Activated CD4-positive, alpha-beta T cell treated with anti-CD3 and anti-CD28 coated beads for 4 hours (primary cell): ENCODE measurements around the gene ZNF519.
"Not testable (repeated sequence)": the region's sequence is repeated elsewhere in the genome, so short reads cannot be mapped to it uniquely, and the experiment has no call there.

Experiments
- DNase-seq, 2 donors: peaks; one replicate each; pipeline ENCODE4 v3.0.0-alpha.2; 2020

Gene ZNF519

DNA sequence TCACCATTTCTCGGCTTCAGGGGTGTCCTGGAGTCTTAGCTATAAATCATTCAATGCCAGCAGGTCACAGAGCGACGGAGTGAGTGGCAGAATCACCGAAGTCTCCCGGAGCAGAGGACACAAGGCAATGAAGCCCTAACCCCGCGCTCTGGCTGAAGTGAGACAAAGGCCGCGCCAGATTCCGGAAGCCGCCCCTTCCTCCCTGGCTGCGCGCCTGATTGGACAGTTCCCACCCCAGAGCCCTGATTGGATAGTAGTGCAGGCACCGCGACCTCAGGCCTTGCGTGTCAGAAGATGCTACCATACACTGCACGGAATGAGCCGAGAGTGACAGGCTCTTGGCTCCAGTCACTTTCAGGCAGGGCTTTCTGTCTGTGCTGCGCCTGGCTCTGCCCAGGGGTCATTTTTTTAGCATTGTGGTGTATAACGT, at the start of gene ZNF519:
ZNF519 (minus strand) TSS at position 165 of the 430 bp plus-strand sequence; CDS start at position 7, 158 bp downstream.
- DNase-seq = peak; percentile 81 to 84

DNA sequence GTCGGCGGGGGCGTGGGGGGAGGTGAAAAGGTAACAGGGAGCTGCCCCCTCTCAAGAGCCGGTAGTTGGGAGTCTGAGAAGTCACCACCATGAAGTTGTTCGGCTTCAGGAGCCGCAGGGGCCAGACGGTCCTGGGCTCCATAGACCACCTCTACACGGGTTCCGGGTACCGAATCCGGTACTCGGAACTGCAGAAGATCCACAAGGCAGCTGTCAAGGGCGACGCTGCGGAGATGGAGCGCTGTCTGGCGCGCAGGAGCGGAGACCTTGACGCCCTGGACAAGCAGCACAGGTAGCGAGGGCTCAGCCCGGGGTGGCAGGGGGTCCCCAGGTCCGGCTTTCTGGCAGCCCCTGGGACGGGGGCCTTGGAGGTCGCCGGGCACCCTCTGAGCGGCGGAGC, 47.1 kb upstream of the ZNF519 start:
- peak in 1 of 2 donors; percentile 13 for DNase-seq

DNA sequence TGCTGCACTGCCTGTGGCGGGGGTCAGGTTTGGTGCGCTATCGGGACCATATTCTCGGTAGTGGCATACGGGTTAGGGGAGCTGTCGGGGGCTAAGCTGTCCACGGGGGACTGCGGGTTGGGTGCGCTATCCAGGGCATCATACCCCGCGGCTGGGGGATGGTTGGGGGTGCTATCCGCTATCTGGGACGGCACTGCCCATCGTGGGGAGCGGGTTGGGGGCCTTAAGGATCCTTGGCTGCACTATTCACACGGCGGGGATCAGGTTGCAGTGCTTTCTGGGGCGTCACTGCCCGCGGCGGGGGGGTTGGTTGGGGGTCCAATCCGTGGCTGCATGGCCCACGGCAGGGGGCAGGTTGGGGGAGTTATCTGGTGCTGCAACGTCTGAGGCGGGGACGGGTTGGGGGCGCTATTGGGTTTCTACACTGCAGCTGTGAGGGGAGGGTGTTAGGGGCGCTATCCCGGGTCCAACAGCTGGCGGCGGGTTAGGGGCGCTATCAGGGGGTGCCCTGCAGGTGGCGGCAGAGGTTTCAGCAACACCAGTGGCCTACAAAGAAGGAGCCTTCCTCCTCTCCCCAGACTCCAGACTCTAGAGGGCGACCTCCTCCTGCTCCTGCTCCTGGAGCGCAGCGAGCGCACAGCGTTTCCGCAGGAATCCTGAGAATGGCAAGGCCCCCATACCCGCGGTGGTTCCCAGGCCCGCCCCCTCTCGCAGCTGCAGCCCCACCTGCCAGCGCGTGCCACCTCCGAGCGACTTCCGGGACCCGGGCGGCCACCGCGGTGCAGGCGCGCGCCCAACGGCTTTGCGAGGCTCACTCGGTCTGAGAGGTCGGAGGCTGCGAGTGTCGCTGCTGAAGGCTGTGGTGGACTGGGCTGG, 46.3 kb upstream of the ZNF519 start:
- peak; percentile 67 to 73 for DNase-seq

DNA sequence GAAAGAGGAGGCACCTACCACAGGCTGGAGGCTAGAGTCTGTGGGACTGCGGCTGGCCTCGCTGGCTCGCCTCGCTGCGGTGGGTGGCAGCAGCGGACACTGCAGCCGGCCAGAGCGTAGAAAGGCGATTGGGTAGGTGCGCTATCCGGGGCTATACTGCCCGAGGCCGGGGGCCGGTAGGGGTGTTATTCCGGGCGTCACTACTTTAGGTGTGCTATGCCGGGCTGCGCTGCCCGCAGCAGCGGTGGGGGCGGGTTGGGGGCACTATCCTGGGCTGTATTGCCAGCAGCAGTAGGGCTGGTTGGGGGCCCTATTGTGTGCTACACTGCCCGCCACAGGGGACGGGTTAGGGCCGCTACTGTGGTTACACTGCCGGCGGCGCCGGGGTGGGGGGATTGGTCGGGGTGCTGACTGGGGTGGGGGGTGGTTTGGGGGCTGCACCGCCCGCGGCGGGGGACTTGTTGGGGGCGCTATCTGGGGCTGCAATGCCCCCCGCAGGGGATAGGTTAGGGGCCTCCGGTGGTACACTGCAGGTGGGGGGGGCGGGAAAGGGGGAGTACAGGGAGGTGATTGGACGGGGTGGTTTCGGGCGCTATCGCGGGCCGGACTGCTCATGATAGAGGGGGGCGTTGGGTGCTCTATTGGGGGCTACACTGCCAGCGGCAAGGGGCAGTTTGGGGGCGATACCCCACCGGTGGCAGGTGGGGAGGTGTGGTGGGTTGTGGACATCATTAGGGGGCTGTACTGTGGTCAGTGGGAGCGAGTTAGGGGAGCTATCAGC, 45.5 kb upstream of the ZNF519 start:
- DNase-seq = not testable (repeated sequence)

DNA sequence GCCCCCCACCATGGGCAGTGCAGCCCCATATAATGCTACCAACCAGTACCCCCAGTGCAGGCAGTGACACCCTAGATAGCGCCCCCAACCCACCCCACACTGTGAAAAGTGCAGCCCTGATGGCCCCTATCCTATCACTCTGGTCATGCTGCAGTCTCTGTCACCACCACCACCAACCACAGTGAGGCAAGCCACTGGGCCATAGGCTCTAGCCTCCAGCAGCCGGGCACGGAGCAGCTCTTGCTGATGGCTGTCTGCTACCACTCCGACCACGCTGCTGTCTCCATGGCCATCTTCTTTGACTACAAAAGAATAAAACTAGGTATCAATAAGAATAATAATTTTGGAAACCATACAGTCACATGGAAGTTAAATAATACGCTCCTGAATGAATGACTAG, 43.2 kb upstream of the ZNF519 start:
- not testable (repeated sequence) for DNase-seq

DNA sequence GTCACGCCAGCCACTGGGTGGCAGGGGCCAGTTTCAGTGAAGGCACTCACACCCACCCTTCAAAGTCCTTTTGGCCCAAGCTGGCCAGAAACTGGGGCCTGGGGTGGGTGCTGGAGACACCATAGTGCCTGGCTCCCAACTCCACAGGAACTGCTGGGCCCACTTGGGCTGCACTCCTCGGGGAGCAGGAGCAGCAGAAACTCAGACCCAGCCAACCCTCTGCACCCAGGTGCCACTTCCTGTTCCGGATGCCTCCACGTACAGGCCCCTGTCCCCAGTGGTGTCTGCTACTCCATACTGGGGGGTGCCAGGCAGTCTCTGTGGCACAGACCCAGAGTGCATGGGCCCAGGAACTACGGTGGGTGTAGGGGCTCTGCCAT, 42.5 kb upstream of the ZNF519 start:
- no peak for DNase-seq

DNA sequence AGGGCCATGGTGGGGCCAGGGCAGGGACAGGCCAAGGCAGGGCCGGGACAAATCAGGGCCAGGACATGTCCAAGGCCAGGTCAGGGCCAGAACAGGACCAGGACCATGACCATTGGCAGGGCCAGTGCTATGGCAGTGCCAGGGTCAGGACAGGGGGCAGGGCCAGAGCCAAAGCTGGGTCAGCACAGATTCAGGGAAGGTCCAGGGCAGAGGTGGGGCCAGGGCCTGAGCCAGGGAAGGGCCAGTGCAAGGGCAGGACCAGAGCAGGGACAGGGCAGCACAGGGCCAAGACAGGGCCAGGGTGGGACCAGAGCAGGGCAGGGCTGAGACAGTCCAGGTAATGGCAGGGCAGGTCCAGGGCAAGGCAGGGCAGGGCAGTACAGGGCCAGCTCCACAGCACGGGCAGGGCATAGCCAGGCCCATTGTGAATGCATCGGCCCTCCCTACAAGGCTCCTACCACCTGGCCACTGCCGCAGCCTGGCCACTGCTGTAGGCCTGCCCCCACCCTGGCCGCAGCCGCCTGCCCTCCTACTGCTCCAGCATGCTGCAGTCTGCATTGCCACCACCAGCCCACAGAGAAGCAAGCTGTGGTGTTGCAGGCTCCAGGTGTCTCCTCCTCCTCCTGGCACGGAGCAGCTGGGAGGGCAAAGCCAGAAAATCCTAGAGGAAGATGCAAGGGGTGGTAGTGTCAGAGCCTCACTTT, 41.9 kb upstream of the ZNF519 start:
- DNase-seq = not testable (repeated sequence)

DNA sequence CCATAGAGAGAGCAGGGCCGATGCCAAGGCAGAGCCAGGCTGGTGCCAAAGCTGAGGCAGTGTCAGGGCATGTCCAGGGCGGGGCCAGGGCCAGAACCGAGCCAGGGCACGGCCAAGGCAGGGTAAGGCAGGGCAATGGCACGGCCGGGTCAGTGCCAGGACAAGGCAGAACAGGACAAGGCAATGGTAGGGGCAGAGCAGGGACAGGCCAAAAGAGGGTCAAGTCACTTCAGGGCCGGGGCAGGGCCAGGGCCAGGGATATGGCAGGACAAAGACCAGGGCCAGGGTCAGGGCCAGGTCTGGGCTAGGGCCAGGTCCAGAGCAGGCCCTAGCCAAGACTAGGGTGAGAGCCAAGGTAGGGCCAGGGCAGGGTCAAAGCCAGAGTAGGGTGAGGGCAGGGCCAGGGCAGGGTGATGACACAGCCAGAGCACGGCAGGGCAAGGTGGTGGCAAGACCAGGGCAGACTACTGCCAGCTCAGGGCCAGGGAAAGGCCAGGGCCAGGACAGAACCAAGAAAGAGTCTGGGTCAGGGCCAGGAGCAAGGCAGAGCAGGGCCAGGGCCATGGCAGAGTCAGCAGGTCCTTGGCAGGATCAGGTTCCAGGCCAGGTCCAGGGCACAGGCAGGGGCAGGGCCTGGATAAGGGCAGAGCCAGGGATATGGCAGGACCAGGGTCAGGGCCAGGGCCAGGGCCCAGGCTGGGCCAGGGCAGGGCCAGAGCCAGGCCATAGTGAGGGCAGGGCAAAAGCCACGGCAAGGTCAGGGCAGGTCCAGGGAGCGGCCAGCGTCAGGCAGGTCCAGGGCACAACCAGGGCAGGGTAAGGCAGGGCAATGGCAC, 41.1 kb upstream of the ZNF519 start:
- DNase-seq = not testable (repeated sequence)

DNA sequence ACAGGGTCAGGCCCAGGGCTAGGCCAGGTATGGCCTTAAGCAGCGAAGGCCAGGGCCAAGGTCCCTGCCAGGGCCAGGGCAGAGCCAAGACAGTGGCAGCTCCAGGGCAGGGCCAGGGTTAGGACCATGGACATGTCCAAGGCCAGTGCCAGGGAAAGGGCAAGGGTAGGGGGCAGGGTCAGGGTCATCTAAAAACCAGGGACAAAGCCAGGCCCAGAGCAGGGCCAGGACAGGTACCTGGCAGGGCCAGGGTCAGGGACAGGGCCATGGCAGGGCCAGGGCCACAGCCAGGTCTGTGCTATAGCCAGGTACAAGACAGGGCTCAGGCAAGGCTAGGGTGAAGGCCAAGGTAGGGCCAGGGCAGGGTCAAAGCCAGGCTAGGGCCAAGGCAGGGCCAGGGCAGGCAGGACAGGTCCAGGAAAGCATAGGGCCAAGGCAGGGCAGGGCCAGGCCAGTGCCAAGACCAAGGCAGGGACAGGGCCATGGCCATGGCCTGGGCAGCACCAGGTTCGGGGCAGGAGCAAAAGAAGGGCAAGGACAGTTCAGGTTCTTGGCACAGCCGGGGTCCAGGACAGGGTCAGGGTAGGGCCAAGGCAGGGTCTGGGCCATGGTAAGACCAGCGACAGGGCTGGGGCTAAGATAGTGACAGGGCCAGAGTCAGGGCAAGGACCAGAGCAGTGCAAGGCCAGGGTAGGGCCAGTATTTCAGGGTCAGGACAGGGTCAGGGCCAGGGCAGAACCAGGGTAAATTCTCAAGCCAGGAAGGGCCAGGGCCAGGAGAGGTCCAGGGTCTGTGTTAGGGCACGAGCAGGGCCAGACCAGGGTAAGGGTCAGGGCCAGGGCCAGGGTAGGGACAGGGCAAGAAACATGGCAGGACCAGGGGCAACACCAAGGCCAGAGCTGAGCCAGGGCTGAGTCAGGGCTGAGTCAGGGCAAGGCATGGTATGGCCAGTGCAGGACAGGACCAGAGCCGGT, 40.2 kb upstream of the ZNF519 start:
- not testable (repeated sequence) for DNase-seq

DNA sequence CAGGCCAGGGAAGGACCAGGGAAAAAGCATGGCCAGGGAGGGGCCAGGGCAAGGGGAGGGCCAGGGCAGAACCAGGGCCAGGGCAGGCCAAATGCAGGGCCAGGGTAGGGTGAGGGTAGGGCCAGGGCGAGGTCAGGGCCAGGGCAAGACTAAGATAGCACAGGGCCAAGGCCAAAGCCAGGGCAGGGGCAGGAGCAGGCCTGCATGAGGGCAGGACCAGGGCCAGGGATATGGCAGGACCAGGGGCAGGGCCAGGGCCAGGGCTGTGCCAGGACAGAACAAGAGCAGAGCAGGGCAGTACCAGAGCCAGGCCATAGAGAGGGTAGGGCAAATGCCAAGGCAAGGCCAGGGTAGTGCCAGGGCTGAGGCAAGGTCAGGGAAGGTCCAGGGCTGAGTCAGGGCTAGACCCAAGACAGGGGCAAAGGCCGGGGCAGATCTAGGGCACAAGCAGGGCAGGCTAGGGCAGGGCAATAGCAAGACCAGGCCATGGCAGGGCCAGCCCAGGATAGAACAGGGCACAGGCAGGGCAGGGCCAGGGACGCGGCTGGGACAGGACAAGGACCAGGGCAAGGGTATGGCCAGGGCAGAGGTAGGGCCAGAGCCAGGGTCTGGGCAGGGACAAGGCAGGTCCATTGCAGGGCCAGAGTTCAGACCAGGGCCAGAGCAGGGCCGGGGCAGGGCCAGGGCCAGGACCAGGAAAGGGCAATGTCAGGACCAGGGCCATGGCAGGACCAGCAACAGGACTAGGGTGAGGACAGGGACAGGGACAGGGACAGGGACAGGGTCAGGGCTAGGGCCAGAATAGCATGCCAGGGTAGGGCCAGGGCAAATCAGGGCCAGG, 39.3 kb upstream of the ZNF519 start:
- DNase-seq = not testable (repeated sequence)

DNA sequence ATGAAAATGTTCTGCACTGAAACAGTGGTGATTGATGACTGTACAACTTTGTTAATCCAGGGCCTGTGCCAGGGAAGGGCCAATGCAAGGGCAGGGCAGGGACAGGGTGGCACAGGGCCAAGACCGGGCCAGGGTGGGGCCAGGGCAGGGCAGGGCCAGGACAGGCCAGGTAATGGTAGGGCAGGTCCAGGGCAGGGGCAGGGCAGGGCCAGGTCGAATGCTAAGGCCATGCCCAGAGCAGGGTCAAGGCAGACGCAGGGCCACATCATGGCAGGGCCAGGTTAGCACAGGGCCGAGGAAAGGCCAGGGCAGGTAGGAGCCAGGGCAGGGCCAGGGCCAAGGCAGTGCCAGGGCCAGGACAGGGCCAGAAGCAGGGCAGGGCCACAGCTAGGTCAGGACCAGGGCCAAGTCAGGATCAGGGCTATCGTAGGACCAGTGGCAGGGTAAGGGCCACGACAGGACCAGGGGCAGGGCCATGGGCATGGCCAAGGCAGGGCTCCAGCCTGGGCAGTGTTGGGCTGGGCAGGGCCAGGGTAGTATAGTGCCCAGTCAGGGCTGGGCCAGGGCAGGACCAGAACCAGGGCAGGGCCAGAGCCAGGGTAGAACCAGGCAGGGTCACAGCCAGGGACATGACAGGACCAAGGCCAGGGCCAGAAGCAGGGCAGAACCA, 38.3 kb upstream of the ZNF519 start:
- DNase-seq = not testable (repeated sequence)

DNA sequence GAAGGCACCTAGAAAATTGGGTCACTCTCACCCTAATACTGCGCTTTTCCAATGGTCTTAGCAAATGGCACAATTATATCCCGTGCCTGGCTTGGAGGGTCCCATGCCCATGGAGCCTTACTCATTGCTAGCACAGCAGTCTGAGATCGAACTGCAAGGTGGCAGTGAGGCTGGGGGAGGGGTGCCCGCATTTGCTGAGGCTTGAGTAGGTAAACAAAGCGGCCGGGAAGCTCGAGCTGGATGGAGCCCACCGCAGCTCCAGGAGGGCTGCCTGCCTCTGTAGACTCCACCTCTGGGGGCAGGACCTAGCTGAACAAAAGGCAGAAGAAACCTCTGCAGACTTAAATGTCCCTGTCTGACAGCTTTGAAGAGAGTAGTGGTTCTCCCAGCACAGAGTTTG, 30.7 kb upstream of the ZNF519 start:
- not testable (repeated sequence) for DNase-seq

DNA sequence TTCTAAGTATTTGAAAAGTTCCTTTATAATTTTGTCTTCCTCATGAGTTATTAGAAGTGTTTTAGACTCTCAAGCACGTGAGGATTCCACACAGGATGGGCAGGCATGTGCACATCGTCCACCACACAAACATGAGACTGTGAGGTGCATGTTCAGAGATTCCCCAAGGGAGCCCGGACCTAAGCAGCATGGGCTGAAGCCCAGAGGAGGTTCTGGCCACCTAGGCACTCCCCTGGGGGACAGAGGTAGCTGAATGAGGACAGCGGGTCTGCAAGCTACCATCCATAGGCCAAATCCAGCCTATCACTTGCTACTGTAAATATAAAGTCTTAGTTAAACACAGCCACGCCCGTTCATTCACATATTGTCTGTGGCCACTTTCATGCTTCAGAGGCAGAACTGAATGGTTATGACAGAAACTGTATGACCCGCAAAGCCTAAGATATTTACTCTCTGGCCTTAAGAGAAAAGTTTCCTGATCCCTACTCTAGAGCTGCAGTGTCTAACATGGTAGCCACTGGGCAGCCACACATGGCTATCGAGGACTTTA, 19.4 kb upstream of the ZNF519 start:
- not testable (repeated sequence) for DNase-seq

DNA sequence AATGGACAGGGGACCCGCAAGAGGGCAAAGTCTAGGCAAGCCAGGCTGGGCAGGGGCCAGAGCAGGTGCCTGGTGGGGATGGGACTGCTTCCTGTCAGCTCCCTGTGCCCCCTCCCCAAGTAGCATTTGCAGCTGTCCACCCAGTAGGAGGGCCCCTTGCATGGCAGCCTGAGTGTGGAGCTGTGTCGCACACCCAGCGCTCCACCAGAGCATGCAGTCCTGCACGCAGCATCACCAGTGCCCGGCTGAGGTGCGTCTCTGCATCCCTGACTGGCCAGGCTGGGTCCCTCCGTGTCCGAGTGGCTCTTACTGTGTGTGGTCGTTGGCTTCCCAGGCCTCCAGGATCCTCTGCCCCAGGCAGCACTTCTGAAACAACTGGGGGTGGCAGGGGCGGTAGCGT, 18.5 kb upstream of the ZNF519 start:
- DNase-seq = not testable (repeated sequence)

DNA sequence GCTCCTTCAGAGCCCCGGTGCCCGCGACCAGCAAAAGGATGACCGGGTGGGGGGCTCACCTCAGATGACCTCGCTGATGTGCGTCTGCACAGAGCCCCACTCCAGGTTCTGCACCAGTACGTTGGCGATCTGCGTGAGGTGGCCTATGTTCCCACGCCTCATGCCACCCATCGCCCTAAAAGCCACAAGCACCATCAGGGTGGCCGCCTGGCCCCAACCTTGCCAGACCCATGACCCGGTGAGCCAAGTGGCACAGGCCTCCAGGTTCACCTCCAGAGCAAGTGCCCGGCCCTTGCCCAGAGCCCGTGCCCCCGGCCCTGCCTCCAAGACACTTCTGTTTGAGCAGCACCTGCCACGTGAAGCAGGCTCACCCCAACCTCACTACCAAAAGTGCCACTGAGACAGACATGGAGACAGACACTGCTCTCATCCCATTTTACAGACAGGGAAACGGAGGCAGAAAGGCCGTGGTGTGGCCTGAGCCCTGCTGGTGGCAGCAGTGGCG, 17.7 kb upstream of the ZNF519 start:
- not testable (repeated sequence) for DNase-seq

DNA sequence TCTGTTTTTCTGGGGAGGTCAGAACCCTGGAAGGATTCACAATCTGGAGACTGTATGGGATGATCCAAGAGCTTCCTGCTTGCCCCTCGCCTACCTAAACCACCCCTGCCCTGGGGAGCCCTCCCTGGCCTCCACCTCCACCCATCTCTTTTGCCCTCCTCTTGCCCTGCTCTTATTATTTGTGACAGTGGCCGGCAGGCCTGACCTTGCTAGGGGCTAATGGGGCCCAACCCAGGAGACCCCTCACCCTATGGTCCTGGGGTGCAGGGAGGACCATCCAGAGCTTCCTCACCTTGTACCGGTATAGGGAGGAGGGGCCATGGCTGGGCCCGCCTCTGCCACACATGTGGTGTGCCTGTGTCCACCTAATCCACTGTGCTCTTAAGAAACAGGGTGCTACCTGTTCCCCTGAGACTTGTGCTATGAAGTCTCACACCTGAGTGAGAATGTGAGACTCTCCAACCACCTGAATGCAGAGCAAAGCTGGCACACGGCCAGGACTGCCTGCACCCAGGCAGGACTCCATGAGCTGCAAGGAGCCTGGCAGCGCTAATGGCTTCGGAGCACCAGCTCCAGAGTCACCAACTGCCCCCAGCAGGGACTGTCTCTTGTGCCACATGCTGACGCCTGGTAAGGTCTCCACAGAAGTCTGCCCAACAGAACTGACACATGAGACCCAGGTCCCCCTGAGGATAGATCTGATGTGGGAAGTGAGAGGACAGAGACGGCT, 17.1 kb upstream of the ZNF519 start:
- DNase-seq = not testable (repeated sequence)

DNA sequence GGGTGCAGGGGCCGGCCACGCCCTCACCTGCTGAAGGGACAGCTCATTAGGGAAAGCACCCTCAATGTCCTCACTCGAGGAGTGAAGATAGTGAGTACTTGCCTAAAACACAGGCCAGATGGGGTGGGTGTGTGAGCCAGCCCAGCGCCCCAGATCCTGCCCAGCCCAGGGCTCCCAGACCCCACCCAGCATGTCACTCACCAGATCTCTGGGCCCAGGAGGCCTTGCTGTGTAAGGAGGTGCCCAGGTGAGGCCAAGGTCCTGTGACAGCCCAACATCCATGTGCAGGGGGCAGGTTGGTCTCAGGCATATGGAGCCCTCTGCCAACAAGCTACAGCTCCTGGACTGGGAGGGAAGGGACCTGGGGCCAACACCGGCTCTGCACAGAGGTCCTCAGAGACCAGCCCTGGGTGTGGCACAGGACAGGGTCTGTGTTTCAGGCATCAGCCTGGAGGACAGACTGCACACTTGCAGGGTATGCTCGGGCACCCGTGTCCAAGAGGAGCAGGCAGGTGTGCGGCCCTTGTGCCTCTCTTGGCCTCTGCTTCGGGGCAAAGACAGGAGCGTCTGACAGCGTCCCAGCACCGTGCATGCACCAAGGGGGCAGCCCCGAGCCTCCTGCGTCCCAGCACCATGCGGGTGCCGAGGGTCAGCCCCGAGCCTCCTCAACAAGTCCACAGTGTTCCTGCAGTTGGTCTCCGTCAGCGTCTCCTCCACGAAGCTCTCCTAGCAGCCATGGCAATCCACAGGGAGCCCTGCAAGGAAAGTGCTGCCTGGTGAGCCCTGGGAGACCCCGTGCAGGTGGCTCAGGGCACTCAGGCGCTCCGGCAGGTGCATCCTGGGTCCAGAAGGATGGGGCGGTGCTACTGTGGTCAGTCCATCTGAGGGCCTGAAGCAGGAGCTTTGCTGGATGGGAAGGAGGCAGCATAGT, 16.0 kb upstream of the ZNF519 start:
- DNase-seq = not testable (repeated sequence)
